ENCODE data around the gene RHOD.

The RHOD gene

DNA sequence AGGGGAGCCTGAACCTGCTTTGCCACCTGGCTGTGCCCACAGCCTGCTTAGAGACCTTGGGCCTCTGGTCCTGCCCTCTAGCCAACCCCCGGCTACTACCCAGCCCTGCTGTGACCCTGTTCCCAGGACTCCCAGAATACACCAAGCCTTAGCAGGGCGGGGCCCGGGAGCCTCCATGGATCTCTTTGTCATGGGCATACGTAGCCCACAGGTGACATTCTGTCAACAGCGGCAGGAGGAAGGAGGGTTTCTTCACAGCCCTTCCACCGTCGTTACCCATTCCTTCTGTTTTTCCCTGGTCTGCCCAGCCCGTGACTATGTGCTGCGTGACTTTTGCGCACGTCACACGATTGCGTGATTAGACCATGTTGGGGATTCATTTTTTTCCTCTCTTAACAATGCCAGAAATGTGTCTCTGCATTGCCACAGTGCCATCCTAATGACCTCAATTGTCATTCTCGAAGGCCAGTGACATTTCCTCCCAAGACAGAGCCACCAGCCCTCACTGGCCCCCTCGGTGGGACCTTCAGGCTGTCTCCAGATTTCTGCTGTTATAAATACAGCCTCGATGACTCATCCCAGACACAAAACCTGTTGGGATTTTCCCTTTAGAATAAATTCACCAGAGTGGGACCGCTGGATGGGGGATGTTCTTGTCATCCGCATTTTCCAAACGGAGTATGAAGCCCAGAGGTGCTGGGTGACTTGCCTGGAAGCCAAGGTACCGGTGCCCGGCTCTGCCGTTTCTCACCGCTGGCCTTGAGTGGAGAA, 24.7 kb upstream of the RHOD start:
- in situ Hi-C loops (cut with HindIII; ENCODE audit: low sequenced_read_pairs), result no loop called here

DNA sequence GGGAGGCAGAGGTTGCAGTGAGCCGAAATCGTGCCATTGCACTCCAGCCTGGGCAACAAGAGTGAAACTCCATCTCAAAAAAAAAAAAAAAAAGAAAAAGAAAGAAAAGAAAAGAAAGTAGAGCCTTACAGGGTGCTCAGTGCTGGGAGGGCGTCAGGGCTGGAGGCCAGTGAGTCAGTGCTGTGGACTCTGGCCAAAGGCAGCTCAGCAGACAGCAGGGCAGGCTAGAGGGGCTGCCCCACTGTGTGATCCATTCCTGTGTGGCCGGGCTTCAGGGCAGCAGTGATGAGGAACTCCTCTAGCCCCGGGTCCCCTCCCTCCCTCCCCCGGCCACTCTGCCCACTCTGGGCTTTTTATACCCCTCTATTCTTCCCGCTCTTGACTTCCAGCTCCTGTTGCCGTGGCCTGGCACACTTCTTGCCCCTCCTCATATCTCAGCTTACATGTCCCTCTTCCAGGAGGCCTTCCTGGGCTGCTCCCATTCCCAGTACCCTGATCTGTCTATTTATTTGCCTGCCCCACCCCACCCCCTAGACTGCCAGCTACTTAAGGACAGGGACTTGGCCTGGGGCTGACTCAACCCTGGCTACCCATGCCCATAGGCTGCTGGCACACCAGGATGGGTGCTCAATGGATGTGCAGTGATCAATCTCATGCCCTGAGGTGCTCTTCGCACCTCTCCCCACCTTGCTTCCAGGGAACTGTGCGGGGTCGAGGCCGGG, 23.7 kb upstream of the RHOD start:
- in situ Hi-C loops (cut with HindIII; ENCODE audit: low sequenced_read_pairs), result no loop called here

DNA sequence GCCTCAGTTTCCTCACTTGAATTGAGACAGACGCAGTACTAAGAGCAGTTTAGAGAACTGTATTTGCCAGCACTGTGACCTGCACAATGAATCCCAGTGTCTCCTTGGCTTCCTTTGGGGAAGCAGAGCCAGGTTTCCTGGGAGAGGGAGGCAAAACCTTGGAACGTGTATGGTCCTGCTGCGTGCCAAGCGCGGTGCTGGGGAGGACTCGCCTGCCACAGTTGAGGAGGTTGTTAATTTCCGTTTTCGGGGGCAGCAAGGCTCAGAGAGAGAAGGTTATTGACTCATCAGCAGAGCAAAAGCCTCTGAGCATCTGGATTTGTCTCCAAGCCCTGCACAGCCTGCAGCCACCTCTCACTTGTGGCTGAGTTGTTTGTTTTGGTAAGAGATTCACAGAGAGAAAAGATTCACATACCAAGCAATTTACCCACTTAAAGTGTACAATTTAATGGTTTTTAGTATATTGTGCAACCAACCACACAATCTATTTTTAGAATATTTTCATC, 22.9 kb upstream of the RHOD start:
- in situ Hi-C loops (cut with HindIII; ENCODE audit: low sequenced_read_pairs), result no loop called here

DNA sequence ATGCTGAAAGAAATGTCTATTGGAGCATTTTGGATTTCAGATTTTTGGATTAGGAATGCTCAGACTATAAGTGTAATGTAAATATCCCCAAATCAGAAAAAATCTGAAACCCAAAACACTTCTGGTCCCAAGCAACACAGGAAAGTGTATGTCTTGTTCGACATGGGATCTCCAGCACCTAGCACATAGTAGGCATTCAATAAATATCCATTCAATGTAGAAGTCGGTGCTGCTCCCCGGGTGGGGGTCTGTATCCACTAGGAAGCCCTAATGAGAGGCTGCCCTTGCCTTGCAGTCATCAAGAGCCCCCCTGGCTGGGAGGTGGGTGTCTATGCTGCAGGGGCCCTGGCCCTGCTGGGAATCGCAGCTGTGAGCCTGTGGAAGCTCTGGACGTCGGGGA, 22.3 kb upstream of the RHOD start:
- in situ Hi-C loops (cut with HindIII; ENCODE audit: low sequenced_read_pairs), result no loop called here

DNA sequence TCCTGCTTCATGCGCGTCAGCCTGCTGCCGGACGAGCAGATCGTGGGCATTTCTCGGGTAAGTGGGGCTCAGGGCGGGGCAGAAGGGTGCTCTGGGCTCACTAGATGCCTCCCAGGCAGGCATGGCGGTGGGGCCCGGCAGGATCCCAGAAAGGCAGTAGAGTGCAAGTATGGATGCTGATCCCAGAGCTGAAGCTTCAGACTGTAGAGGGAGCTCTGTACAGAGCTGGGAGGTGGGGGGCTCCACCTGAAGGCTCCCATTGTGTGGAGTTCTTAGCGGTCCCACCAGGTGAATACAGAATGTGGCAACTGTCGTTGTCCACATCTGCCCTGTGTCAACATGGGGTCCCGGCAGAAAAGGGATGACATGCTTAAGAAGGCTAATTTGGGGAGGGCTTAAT, 16.5 kb upstream of the RHOD start:
- in situ Hi-C loops (cut with HindIII; ENCODE audit: low sequenced_read_pairs), result loop anchor here (5.0 kb wide), 1 partner anchor 57 kb away; no protein-coding TSS in a partner anchor

DNA sequence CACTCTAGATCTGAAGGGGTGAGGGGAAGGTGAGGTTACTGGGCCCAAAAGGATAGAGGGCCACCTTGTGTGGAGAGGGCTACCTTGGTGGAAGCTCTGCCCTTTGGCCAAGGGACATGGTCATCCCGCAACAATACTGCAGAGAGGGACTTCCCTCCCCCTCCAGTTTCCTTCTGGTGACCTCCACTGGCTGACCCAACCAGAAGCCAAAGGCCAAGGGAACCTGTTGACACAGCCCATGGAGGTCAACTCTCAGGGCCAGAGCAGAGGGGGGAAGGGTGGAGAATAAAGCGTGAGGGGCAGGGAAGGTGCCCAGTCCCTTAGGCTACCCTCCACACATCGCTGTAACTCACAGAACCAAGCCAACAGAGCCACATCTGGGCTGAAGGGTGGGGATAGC, 15.0 kb upstream of the RHOD start:
- in situ Hi-C loops (cut with HindIII; ENCODE audit: low sequenced_read_pairs), result loop anchor here (5.0 kb wide), 1 partner anchor 56 kb away; no protein-coding TSS in a partner anchor

DNA sequence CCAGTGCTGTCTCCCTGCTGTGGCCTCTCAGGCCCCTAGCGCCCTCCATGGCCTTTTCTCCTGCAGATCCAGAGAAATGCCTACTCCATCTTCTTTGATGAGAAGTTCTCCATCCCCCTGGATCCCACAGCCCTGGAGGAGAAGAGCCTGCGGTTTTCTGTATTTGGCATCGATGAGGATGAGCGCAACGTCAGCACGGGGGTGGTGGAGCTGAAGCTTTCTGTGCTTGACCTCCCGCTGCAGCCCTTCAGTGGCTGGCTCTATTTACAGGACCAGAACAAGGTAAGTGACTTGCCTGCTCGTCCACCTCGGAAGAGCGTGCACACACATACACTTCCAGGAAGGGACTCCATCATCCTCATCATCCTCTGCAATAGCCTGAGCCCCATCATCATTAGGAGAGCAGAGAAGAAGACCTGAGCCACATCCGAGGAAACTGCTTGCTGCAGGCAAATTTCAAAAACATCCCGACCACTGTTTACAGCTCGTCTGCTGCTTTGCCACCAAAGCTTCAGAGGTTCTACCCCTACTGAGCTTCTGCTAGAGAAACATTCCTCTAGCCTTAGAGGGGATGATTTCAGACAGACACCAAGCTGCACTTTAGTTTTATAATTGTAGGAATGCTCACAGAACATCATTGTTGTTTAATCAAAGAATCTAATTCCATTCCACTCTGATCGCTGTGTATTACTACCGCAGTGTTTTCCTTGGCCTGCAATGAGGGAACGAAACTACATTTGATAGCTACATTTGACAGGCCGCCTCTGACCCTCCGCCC, 12.9 kb upstream of the RHOD start:
- in situ Hi-C loops (cut with HindIII; ENCODE audit: low sequenced_read_pairs), result loop anchor here (5.0 kb wide), 1 partner anchor 54 kb away; no protein-coding TSS in a partner anchor

DNA sequence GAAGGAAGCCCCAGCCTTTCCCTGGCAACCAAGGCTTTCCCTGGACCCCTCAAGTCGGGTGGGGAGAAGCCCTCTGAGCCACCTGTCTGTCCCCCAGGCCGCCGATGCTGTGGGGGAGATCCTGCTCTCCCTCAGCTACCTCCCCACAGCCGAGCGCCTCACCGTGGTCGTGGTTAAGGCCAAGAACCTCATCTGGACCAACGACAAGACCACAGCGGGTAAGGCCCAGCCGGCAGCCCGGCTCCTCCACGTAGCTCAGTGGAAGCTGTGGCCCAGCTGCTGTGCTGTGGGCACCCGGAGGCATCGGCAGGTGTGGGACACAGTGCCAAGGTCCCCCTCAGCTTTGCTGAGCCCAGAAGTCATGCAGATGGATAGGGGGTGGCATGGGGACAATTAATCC, 12.2 kb upstream of the RHOD start:
- in situ Hi-C loops (cut with HindIII; ENCODE audit: low sequenced_read_pairs), result loop anchor here (5.0 kb wide), 1 partner anchor 53 kb away; no protein-coding TSS in a partner anchor

DNA sequence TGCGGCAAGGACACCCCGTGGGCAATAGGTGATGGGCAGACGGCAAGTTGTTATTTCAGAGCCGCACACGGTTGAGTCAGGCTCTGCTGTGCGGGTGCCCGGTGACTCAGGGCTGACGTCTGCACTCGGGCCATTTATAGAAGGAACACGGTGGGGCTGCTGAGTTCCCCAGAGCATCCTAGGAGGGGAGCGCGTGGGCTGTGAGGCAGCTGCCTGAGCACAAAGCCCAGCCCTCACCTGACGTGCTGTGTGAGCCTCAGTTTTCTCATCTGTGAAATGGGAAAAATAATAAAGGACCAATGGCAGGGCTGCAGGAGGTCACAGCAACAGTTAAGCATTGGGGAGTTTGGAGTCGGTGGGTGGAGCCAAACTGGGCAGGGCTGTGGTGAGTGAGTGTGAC, 11.3 kb upstream of the RHOD start:
- in situ Hi-C loops (cut with HindIII; ENCODE audit: low sequenced_read_pairs), result no loop called here

DNA sequence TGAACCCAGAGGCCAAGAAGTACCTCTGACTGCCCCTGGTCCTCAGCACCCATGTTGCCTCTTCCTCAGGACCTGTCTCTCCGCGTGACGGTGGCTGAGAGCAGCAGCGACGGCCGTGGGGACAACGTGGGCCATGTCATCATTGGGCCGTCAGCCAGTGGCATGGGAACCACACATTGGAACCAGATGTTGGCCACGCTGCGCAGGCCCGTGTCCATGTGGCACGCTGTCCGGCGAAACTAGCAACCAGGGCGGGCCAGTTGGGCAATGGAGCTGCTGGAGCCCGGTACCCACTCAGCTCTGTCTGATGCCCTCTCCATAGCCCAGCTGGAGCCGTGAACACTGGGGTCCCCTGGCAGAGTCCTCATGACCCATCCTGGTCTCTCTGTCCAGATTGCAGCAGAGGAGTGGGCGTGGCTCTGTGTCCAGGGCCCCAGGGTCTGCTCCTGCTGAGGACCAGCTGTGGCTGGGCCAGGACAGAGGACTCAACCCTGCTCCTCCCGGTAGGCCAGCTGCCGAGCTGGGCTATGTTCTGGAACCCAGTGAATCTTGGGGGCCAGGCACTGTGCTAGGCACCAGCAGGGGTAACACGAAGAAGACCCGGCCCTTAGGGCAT, 8.0 kb upstream of the RHOD start:
- in situ Hi-C loops (cut with HindIII; ENCODE audit: low sequenced_read_pairs), result no loop called here

DNA sequence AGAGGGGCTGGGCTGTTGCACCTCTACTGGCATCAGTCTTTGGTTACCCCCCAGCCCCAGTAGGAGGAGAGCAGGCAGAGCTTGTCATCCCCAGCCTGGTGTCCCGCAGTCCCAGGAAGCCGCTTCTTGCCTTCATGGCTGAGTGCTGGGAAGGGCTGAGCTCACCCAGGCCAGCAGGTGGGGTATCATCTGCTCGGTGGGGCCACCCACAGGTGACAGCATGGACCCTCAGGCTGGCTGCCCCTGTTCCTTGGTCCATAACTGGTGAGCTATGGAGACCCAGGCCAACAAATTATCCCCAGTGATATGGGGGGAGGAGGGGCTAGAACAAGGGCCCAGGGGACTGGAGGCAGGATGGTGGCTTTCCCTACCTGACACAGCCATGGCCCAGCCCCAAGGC, 6.5 kb upstream of the RHOD start:
- in situ Hi-C loops (cut with HindIII; ENCODE audit: low sequenced_read_pairs), result no loop called here

DNA sequence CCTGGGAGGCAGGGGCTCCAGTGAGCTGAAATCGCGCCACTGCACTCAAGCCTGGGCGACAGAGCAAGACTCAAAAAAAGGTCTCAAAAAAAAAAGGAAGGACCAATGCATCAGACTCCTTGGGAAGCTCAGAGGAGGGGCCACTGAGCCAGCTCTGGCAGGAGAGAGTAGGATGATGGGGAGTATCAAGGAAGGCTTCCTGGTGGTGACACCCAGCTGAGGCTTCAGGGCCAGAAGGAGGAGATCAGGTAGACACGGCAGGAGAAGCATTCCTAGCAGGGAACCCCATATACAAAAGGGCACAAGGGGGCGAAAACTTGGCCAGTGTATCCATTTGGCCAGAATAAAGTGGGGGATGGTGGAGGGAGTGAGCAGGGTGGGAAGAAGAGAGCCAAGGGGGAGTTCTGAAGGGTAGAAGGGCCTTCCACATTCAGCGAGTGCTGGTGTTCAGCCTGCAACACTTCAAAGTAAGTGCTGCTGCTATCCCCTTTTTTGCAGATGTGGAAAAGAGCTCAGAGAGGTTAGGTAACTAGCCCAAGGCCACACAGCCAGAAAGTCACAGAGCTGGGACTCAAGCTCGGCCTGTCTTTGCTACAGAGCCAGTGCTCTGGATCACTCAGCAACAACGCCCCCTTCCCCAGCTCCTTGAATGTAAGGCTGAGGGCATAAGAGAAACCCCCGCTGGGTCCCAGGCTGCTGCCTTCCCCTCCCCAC, 5.3 kb upstream of the RHOD start:
- in situ Hi-C loops (cut with HindIII; ENCODE audit: low sequenced_read_pairs), result no loop called here

DNA sequence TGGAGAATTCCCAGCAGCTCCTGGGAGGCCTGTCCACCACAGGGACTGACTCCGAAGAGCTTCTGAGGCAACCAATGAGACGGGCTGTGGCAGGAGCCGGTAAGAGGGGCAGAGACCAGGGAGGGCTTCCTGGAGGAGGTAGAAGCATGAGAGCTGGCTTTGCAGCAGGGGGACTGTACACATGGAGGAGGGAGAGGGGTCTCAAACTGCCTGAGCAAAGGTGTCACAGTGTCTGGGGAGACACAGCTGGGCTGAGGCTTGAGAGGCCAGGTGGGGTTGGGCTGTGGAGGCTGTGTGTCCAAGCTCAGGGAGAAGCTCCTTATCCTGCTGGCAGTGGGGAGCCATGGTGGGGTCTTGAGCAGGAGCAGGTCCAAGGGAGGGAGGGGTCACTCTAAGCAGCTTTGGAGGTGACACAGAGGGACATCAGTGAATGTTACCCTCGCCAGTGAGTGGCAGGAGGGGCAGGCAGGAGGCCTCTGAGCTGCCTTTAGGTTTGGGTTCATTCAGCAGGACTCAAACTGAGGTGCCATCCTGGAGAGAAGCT, 4.6 kb upstream of the RHOD start:
- in situ Hi-C loops (cut with HindIII; ENCODE audit: low sequenced_read_pairs), result no loop called here

DNA sequence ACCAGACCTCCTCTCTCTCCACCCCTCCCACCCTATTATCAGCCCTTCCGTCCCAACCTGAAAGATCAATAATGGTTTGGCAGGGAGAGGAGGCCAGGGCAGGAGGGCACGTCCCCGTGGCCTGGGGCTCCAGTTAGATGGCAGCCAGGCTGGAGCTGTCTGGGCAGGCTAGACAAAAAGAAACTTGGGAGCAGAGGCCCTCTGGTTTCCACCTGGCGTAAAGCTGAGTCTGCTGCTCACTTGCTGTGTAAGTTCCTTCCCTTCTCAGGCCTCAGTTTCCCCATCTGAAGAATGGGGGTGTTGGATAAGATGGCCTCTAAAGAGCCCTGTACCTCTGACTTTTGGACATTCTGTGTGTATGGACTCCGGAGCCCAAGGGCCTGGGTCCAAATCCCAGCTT, 3.8 kb upstream of the RHOD start:
- in situ Hi-C loops (cut with HindIII; ENCODE audit: low sequenced_read_pairs), result no loop called here

DNA sequence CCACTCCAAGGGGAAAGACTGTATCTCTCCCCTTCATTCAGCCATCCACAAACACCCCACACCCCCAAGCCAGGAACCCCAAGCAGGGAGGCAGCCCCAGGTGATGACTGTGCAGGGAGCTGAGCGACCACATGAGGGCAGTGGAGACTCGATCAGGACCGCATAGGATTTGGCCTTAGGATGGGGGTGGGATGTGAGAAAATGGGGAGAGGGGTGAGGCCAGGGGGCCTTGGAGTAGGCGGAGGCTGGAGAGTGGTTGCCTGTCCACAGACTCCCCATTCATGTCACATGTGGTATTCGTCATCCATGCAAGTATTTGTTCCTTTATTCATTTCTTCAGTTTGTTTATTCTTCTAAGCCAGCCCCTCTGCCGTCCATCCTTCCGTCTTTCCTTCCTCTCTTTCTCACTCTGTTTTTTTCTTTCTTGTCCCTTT, 2.7 kb upstream of the RHOD start:
- in situ Hi-C loops (cut with HindIII; ENCODE audit: low sequenced_read_pairs), result no loop called here

DNA sequence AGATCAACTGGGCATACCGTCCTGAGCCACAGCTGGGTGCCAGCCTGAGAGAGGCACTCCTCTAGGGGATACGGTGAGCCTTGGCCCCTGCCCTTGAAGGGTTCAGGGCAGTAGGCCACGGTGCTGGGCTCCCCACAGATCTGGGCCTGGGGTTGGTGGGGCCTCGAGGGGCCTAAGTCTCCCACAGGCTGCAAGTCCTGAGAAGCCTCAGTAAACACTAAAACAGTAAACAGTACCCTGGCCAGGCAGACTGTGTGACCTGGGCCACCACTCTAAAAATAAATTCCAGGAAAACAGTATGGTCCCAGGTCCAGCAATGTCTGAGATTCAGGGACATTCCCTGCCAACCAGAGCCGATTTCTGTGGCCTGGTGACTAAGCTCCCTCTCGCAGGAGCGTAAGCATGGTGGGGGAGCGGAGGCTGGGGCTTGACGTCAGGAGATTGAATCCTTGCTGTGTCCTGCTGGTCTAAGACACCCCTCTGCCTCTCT, 2.3 kb upstream of the RHOD start:
- in situ Hi-C loops (cut with HindIII; ENCODE audit: low sequenced_read_pairs), result no loop called here

DNA sequence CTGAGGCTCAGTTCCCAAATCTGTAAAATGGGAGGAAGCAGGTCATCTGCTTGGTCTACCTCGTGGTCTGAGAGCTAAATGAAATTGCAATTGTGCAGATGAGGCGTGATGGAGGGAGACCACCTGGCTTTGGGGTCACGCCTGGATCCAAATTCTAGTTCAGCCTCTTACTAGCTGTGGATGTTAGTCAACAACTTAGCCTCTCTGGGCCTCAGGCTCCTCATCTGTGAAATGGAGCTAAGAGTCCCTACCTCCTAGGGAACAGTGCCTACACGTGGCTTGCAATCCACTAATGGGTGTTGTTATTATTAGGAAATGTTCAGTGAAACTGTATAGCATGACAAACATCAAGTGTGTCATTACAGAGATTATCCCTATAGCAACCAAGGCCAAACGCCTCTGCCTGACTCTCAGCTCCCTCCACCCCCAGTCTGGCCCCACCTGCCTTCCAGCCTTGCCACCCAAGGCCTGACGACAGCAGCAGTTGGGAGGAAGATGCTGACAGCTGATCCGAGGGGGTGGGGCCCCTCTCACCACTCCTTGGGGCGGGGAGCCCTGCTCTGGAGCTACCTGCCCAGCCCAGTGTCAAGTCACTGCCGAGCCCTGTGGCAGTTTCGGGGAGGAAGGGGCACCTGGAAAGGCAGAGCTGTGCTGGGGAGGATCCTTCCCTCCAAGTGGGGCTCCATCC, 1.7 kb upstream of the RHOD start:
- in situ Hi-C loops (cut with HindIII; ENCODE audit: low sequenced_read_pairs), result no loop called here

DNA sequence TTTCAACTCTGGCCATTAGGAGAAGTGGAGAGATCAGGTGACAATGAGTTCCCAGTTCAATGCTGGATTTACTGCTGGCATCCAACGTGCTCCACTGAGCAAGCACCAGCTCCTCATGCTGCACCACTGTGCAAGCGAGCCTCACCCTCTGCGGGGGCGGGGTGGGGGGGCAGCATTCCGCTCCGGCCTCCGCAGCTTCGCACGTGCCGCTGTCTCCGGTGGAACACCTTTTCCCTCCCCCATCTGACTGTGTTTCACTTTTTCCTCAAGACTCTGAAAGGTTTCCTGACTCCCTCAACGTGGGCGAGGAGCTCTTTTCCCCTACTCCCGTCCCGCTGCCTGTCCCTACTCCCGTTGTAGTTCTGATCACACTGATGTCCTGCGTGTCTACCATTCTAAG, 835 bp upstream of the RHOD start:
- in situ Hi-C loops (cut with HindIII; ENCODE audit: low sequenced_read_pairs), result no loop called here

DNA sequence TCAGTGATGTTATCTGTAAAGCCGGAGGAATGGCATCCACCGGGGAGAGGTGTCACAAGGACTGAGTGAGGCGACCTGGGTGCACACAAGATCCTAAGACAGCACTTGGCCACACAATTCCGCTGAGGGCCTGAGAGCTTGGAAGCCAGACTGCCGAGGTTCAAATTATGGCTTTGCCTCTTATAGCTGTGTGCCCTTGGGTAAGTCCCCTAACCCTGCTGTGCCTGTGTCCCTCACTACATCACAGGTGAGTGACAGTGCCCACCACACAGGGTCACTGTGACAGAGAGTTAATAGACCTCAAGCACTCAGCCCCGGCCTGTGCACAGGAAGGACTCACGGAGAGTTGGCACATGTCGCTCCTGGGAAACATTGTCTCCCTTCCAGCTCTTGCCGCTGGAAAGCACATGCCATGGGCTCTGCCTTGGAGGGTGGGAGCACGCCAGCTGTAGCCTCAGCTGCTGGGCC, 592 bp downstream of the RHOD start:
- in situ Hi-C loops (cut with HindIII; ENCODE audit: low sequenced_read_pairs), result no loop called here
